Caco-2 (cell line): ENCODE results near the gene WWC2. TPM values are rescaled to one million over a fixed set of nuclear protein-coding genes. Genes with fewer than 3 reads are reported as not detected.
"Not testable (repeated sequence)": the region's sequence is repeated elsewhere in the genome, so short reads cannot be mapped to it uniquely, and the experiment has no call there.

Experiments used
- BruUV-seq: library from RNA; stranded (reverse); fragments of 400-500 nt; replicated peaks from 2 replicates; lab custom pipeline; 2021; lab: Mats Ljungman, UMichigan
- CTCF ChIA-PET: fragments of 300-600 bp; sonication (Branson Sonifier 250); formaldehyde crosslinking; loops from one replicate; lab custom pipeline; 2022; ENCODE audit warnings: antibody characterized with exemption; lab: Charles Lee
- POLR2A ChIA-PET: fragments of 300-600 bp; sonication (Branson Sonifier 250); formaldehyde crosslinking; loops from one replicate; lab custom pipeline; 2022; ENCODE audit warnings: antibody characterized with exemption; lab: Charles Lee
- DNase-seq, 2 experiments: peaks; one replicate each; pipeline versions ENCODE4 v3.0.0 to v3.0.0-alpha.2; 2020 to 2022
- H3K27me3 ChIP-seq: replicated peaks from 2 replicates; pipeline ENCODE4 v1.6.0; 2011; ENCODE audit warnings: low read length; ENCODE audit not compliant: control insufficient read depth, insufficient read depth
- H3K36me3 ChIP-seq: 2 replicates; pipeline ENCODE4 v1.5.1; 2011; ENCODE audit warnings: low read length; ENCODE audit not compliant: control insufficient read depth, insufficient read depth
- H3K4me1 ChIP-seq: fragments of 250-450 bp; sonication (Bioruptor Pico); 2 replicates; pipeline ENCODE4 v1.5.1; 2020; ENCODE audit warnings: mild to moderate bottlenecking
- H3K4me3 ChIP-seq: 2 replicates; pipeline ENCODE4 v1.5.1; 2011; ENCODE audit warnings: low read depth, mild to moderate bottlenecking, control low read depth, low read length
- H3K9me3 ChIP-seq: fragments of 250-450 bp; sonication (Bioruptor Pico); 2 replicates; pipeline ENCODE4 v1.5.1; 2020; ENCODE audit warnings: mild to moderate bottlenecking, moderate library complexity
- H3K27ac Mint-ChIP-seq: one replicate; pipeline ENCODE4 v1.8.0; 2022; ENCODE audit warnings: mixed read lengths; ENCODE audit not compliant: unreplicated experiment
- H3K27me3 Mint-ChIP-seq: one replicate; pipeline ENCODE4 v1.8.0; 2022; ENCODE audit warnings: mixed read lengths; ENCODE audit not compliant: insufficient read depth, unreplicated experiment
- H3K36me3 Mint-ChIP-seq: one replicate; pipeline ENCODE4 v1.8.0; 2022; ENCODE audit warnings: mild to moderate bottlenecking, mixed read lengths; ENCODE audit not compliant: insufficient read depth, unreplicated experiment
- H3K4me1 Mint-ChIP-seq: one replicate; pipeline ENCODE4 v1.8.0; 2022; ENCODE audit warnings: low read depth, mixed read lengths; ENCODE audit not compliant: unreplicated experiment
- H3K4me3 Mint-ChIP-seq: one replicate; pipeline ENCODE4 v1.8.0; 2022; ENCODE audit warnings: mild to moderate bottlenecking, moderate library complexity, mixed read lengths; ENCODE audit not compliant: unreplicated experiment
- H3K9me3 Mint-ChIP-seq: one replicate; pipeline ENCODE4 v1.8.0; 2022; ENCODE audit warnings: mixed read lengths; ENCODE audit not compliant: unreplicated experiment
- intact Hi-C: fragments of 100-400 bp; cut with micrococcal nuclease; formaldehyde crosslinking; loops from one replicate; pipeline ENCODE4 v1.10.0; 2022; ENCODE audit not compliant: unreplicated experiment
- total RNA-seq: library from RNA; stranded (reverse); gene quantifications from 2 replicates; pipeline ENCODE4 v1.2.3, GENCODE V29; 2022
- TF ChIP-seq, protein P1 (sequence below), 2 experiments: fragments of 200-600 bp in 1 of 2; IDR thresholded peaks; 1 replicate in 1 of 2; 2 replicates in 1 of 2; pipeline versions ENCODE4 v1.5.1 to v1.8.0; 2011 to 2022; ENCODE audit warnings: antibody characterized with exemption in 1 of 2, control low read depth in 1 of 2, inconsistent platforms in 1 of 2, low read depth in 1 of 2, low read length in 1 of 2, mild to moderate bottlenecking in 1 of 2, moderate library complexity in 1 of 2; ENCODE audit not compliant: insufficient read depth in 1 of 2, severe bottlenecking in 1 of 2, unreplicated experiment in 1 of 2

The WWC2 gene
- total RNA-seq, 1 experiment from 2014 or later: 126 TPM

DNA sequence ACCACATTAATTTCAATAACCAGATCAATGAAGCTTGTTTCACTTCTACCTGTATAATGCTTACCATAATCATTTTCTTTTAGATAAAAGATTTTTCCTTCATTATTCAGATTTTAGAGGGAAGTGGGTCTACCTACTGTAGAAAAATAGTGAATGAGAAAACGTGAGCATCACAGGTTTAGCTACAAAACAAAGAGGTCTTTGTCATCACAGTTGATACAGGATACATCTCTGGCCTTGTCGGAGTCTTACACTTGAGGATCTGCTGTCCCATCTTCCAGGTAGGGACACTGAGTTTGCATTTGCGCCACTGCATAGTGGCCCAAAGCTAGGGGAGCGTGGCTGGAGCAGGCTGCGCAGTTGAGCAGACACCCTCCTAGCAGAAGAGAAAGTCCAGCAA, 222.5 kb downstream of the WWC2 start:
- Histone ChIP-seq H3K9me3 (0 out of 2 replicates have a peak, but pooled peaks cover 8% of the 10 kb centered on the region), H3K27me3 (no peaks in the 10 kb centered on the region), H3K4me1 (no peaks in the 10 kb centered on the region), H3K36me3 (no peaks in the 10 kb centered on the region), H3K4me3 (no peak overlapping the region)
- CTCF ChIA-PET: no interaction called here
- TF ChIP-seq, protein P1, sequence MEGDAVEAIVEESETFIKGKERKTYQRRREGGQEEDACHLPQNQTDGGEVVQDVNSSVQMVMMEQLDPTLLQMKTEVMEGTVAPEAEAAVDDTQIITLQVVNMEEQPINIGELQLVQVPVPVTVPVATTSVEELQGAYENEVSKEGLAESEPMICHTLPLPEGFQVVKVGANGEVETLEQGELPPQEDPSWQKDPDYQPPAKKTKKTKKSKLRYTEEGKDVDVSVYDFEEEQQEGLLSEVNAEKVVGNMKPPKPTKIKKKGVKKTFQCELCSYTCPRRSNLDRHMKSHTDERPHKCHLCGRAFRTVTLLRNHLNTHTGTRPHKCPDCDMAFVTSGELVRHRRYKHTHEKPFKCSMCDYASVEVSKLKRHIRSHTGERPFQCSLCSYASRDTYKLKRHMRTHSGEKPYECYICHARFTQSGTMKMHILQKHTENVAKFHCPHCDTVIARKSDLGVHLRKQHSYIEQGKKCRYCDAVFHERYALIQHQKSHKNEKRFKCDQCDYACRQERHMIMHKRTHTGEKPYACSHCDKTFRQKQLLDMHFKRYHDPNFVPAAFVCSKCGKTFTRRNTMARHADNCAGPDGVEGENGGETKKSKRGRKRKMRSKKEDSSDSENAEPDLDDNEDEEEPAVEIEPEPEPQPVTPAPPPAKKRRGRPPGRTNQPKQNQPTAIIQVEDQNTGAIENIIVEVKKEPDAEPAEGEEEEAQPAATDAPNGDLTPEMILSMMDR (IDR thresholded peaks at IDR 0.05; ENCODE audit: insufficient read depth in 1 of 2, low read depth in 1 of 2, low read length in 1 of 2, severe bottlenecking in 1 of 2, unreplicated experiment in 1 of 2): no peak
- Mint-ChIP-seq H3K27ac (no peak overlapping the region), H3K27me3 (no peaks in the 10 kb centered on the region), H3K4me3 (no peak overlapping the region), H3K4me1 (no peaks in the 10 kb centered on the region), H3K9me3 (no peaks in the 10 kb centered on the region), H3K36me3 (peaks cover 62% of the 10 kb centered on the region)
- POLR2A ChIA-PET: no interaction called here
- BruUV-seq: no TSS peak
- intact Hi-C loops: no loop called here
- no peak for DNase-seq

DNA sequence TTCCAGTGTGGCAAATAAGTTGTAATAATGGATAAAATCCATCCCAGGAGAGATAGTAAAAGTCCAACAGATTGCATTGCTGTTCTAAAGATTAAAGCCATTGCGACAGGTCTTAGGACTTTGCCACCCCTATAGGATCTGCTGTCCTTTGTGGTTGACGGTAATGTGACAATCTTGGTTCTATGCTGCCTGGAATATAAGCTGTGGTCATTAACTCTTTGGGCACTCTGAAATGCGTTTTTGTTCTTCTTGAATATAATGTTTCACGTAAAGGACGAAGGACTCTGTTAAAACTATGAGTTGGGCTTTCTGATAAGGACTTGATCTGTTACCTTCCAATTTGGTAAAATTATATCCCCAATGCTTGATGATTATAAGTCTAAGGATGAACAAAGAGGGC, 223.3 kb downstream of the WWC2 start, which contains the start of gene CLDN24:
Gene CLDN24, minus strand, starts transcription at position 101 of the 400 bp plus-strand sequence. Its CDS starts 0 bp downstream, at position 101.
- Histone ChIP-seq H3K36me3 (no peaks in the 10 kb centered on the region), H3K27me3 (no peaks in the 10 kb centered on the region), H3K4me3 (no peak within 1 kb of the TSS), H3K4me1 (no peaks in the 10 kb centered on the region), H3K9me3 (0 out of 2 replicates have a peak, but pooled peaks cover 8% of the 10 kb centered on the region)
- TF ChIP-seq, protein P1 (IDR thresholded peaks at IDR 0.05; ENCODE audit: insufficient read depth in 1 of 2, low read depth in 1 of 2, low read length in 1 of 2, severe bottlenecking in 1 of 2, unreplicated experiment in 1 of 2): no peak
- H3K9me3 Mint-ChIP-seq: no peaks in the 10 kb centered on the region
- BruUV-seq: no TSS peak
- no peaks in the 10 kb centered on the region for H3K27me3 Mint-ChIP-seq
- no peaks in the 10 kb centered on the region for H3K4me1 Mint-ChIP-seq
- H3K27ac Mint-ChIP-seq: peak within 1 kb of the TSS; percentile 32
- H3K36me3 Mint-ChIP-seq: peaks cover 68% of the 10 kb centered on the region
- intact Hi-C loops: no loop called here
- ChIA-PET POLR2A (no interaction called here), CTCF (no interaction called here)
- H3K4me3 Mint-ChIP-seq: no peak within 1 kb of the TSS
- no peak for DNase-seq

DNA sequence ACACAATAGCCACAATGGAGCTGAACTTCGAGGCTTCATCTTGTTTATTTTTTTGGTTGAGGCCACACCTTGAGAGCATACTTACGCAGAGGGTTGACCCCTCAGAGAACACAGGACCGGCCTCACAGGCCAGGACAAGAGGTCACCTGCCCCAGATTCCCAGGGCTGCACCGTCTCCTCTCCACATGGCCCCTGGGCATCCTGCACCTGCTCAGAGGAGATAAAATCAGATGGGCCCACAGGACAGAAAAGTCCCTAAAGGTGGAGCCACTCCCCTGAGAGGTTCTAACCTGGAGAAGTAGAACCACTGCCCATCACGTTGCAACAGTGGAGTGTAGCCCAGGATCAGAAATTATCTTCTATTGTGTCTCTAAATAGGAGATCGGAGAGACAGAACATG, 224.2 kb downstream of the WWC2 start:
- TF ChIP-seq, protein P1 (IDR thresholded peaks at IDR 0.05; ENCODE audit: insufficient read depth in 1 of 2, low read depth in 1 of 2, low read length in 1 of 2, severe bottlenecking in 1 of 2, unreplicated experiment in 1 of 2): no peak
- Histone ChIP-seq H3K4me3 (no peak overlapping the region), H3K9me3 (0 out of 2 replicates have a peak, but pooled peaks cover 8% of the 10 kb centered on the region), H3K36me3 (no peaks in the 10 kb centered on the region), H3K4me1 (no peaks in the 10 kb centered on the region), H3K27me3 (no peaks in the 10 kb centered on the region)
- POLR2A ChIA-PET: no interaction called here
- Mint-ChIP-seq H3K4me1 (peaks cover 1% of the 10 kb centered on the region), H3K27me3 (no peaks in the 10 kb centered on the region), H3K9me3 (no peaks in the 10 kb centered on the region), H3K4me3 (no peak overlapping the region), H3K27ac (peak overlapping the region; percentile 32), H3K36me3 (peaks cover 69% of the 10 kb centered on the region)
- intact Hi-C loops: no loop called here
- peak in 1 of 2 experiments; percentile 57 for DNase-seq
- CTCF ChIA-PET: no interaction called here
- BruUV-seq: no TSS peak

DNA sequence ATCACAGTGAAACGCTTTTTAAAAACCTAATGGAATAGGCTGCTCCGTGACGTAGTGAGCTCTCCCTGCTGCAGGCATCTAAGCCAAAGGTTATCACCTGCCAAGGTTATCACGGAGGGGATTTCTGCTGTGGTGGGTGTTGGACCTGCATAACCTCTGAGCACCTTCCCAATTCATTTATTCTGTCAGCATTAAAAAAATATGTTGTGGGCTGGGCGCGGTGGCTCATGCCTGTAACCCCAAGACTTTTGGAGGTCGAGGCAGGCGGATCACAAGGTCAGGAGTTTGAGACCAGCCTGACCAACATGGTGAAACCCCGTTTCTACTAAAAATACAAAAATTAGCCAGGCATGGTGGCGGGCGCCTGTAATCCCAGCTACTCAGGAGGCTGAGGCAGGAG, 225.0 kb downstream of the WWC2 start:
- H3K9me3 ChIP-seq, CTCF ChIA-PET, H3K27ac Mint-ChIP-seq, H3K4me3 ChIP-seq, H3K27me3 ChIP-seq, H3K27me3 Mint-ChIP-seq, H3K4me1 ChIP-seq, H3K9me3 Mint-ChIP-seq, H3K4me1 Mint-ChIP-seq, DNase-seq, H3K36me3 ChIP-seq, intact Hi-C loops, BruUV-seq, H3K4me3 Mint-ChIP-seq: not testable (repeated sequence)
- POLR2A ChIA-PET: interaction anchor here (0.7 kb wide), 1 partner anchor 114 kb away, joined by 8 read pairs; no protein-coding TSS in a partner anchor
- peaks cover 65% of the 10 kb centered on the region for H3K36me3 Mint-ChIP-seq
